ENCODE results near the gene XYLT1. TPM values are rescaled to one million over a fixed set of nuclear protein-coding genes. Genes with fewer than 3 reads are reported as not detected.

Gene XYLT1
- total RNA-seq, 1 experiment from 2014 or later: not detected

DNA sequence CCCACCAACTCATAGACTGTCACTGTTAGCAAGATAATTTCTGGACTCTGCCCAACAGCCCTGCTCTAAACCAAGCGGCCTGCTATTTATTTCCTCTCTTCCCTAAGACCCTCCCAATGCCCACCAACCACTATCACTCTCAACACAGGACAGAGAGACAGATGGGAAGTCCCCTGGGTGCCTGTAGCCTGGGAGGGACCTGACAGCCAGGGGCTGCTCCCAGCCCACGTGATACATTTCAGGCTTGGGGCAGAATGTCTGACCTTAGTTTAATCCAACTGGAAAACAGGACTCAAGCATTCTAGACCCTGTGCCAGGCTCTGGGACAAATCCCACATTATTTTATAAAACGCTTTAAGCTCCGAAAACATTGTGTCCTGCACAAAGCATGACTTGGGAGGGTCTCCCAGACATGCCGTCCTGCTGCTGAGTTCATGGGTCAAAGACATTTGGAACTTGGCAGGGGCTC is 23.6 kb downstream of the XYLT1 start:
- no peaks in the 10 kb centered on the region for H3K36me3 ChIP-seq (ENCODE audit: low read depth, low read length)
- H2AFZ ChIP-seq (ENCODE audit: low read length): no peak overlapping the region
- ChIA-PET POLR2A (ENCODE audit: unreplicated experiment) (no interaction called here), CTCF (no interaction called here)
- H3K9ac ChIP-seq (ENCODE audit: low read length): no peak overlapping the region
- no peak for TF ChIP-seq EZH2phosphoT487 (IDR thresholded peaks at IDR 0.05; ENCODE audit: borderline replicate concordance, low read length)
- no peak for TF ChIP-seq EZH2 (IDR thresholded peaks at IDR 0.05; ENCODE audit: low read length, unreplicated experiment)
- TF ChIP-seq, protein P1, sequence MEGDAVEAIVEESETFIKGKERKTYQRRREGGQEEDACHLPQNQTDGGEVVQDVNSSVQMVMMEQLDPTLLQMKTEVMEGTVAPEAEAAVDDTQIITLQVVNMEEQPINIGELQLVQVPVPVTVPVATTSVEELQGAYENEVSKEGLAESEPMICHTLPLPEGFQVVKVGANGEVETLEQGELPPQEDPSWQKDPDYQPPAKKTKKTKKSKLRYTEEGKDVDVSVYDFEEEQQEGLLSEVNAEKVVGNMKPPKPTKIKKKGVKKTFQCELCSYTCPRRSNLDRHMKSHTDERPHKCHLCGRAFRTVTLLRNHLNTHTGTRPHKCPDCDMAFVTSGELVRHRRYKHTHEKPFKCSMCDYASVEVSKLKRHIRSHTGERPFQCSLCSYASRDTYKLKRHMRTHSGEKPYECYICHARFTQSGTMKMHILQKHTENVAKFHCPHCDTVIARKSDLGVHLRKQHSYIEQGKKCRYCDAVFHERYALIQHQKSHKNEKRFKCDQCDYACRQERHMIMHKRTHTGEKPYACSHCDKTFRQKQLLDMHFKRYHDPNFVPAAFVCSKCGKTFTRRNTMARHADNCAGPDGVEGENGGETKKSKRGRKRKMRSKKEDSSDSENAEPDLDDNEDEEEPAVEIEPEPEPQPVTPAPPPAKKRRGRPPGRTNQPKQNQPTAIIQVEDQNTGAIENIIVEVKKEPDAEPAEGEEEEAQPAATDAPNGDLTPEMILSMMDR (conservative IDR thresholded peaks at IDR 0.05; ENCODE audit: low read depth, low read length): no peak
- no peak overlapping the region for H3K4me2 ChIP-seq (ENCODE audit: low read length)
- H3K4me3 ChIP-seq (ENCODE audit: low read length): no peak overlapping the region
- BruUV-seq (replicated peaks): no TSS peak
- no peak overlapping the region for H3K27ac ChIP-seq (ENCODE audit: low read length)
- no peaks in the 10 kb centered on the region for H3K9me3 ChIP-seq (ENCODE audit: low read length)
- no peaks in the 10 kb centered on the region for H3F3A ChIP-seq (ENCODE audit: low read length, unreplicated experiment)
- H3K4me1 ChIP-seq (ENCODE audit: insufficient read depth, low read length): no peaks in the 10 kb centered on the region
- ATAC-seq (no peak), DNase-seq (no peak)
- H4K20me1 ChIP-seq (ENCODE audit: low read length): no peaks in the 10 kb centered on the region
- no peaks in the 10 kb centered on the region for H3K27me3 ChIP-seq (ENCODE audit: low read length)
- H3K79me2 ChIP-seq (ENCODE audit: low read length): no peaks in the 10 kb centered on the region
- no peaks in the 10 kb centered on the region for H3K9me2 ChIP-seq (replicated peaks; ENCODE audit: low read length)
- intact Hi-C loops (cut with micrococcal nuclease): no loop called here

DNA sequence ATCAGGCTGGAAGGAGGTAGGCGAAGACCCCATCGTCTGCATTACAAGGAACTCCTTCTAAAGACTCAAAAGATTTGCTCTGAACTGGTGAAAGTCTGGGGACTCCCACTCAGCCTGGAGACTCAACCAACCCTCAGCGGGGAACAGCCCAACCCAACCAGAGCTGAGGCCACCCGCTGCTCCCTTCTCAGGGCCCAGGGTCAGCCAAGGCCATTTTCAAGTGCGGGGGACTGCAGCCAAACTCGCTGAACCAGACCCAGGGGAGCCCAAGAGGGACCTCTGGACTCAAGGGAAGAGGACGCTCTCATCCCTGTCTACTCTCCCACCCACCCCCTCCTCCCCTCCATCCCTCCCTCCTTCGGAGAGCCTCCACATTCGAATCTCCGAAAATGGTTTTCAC is 24.1 kb downstream of the XYLT1 start:
- Histone ChIP-seq H3K9ac (ENCODE audit: low read length) (no peak overlapping the region), H3F3A (ENCODE audit: low read length, unreplicated experiment) (no peaks in the 10 kb centered on the region), H3K4me2 (ENCODE audit: low read length) (no peak overlapping the region), H3K9me2 (replicated peaks; ENCODE audit: low read length) (no peaks in the 10 kb centered on the region), H3K4me3 (ENCODE audit: low read length) (no peak overlapping the region), H2AFZ (ENCODE audit: low read length) (no peak overlapping the region), H3K27ac (ENCODE audit: low read length) (no peak overlapping the region), H3K4me1 (ENCODE audit: insufficient read depth, low read length) (no peaks in the 10 kb centered on the region), H3K9me3 (ENCODE audit: low read length) (no peaks in the 10 kb centered on the region), H3K36me3 (ENCODE audit: low read depth, low read length) (no peaks in the 10 kb centered on the region), H4K20me1 (ENCODE audit: low read length) (no peaks in the 10 kb centered on the region), H3K79me2 (ENCODE audit: low read length) (no peaks in the 10 kb centered on the region), H3K27me3 (ENCODE audit: low read length) (no peaks in the 10 kb centered on the region)
- POLR2A ChIA-PET (ENCODE audit: unreplicated experiment): no interaction called here
- intact Hi-C loops (cut with micrococcal nuclease): no loop called here
- CTCF ChIA-PET: no interaction called here
- no peak for TF ChIP-seq EZH2phosphoT487 (IDR thresholded peaks at IDR 0.05; ENCODE audit: borderline replicate concordance, low read length)
- no peak for TF ChIP-seq EZH2 (IDR thresholded peaks at IDR 0.05; ENCODE audit: low read length, unreplicated experiment)
- TF ChIP-seq, protein P1 (conservative IDR thresholded peaks at IDR 0.05; ENCODE audit: low read depth, low read length): no peak
- BruUV-seq (replicated peaks): no TSS peak
- DNase-seq: no peak
- ATAC-seq: no peak

- DNase-seq: no peak
- TF ChIP-seq EZH2 (IDR thresholded peaks at IDR 0.05; ENCODE audit: low read length, unreplicated experiment) (no peak), EZH2phosphoT487 (IDR thresholded peaks at IDR 0.05; ENCODE audit: borderline replicate concordance, low read length) (no peak)
- TF ChIP-seq, protein P1 (conservative IDR thresholded peaks at IDR 0.05; ENCODE audit: low read depth, low read length): no peak
- CTCF ChIA-PET: no interaction called here
- Histone ChIP-seq H3K79me2 (ENCODE audit: low read length) (no peaks in the 10 kb centered on the region), H3K4me2 (ENCODE audit: low read length) (no peak overlapping the region), H3K36me3 (ENCODE audit: low read depth, low read length) (no peaks in the 10 kb centered on the region), H3F3A (ENCODE audit: low read length, unreplicated experiment) (no peaks in the 10 kb centered on the region), H3K4me1 (ENCODE audit: insufficient read depth, low read length) (no peaks in the 10 kb centered on the region), H3K9me3 (ENCODE audit: low read length) (no peaks in the 10 kb centered on the region), H3K9me2 (replicated peaks; ENCODE audit: low read length) (no peaks in the 10 kb centered on the region), H2AFZ (ENCODE audit: low read length) (no peak overlapping the region), H4K20me1 (ENCODE audit: low read length) (no peaks in the 10 kb centered on the region), H3K4me3 (ENCODE audit: low read length) (no peak overlapping the region), H3K9ac (ENCODE audit: low read length) (no peak overlapping the region), H3K27me3 (ENCODE audit: low read length) (no peaks in the 10 kb centered on the region), H3K27ac (ENCODE audit: low read length) (no peak overlapping the region)
- intact Hi-C loops (cut with micrococcal nuclease): no loop called here
- BruUV-seq (replicated peaks): no TSS peak
- no peak for ATAC-seq
- POLR2A ChIA-PET (ENCODE audit: unreplicated experiment): no interaction called here
These were observed 25.3 kb downstream of the XYLT1 start for GRCh38 chr16:17445421-17445820.
